ENCODE data around the gene TMEM273.
A peak's percentile ranks its signal among the peaks of the same experiment; 100 is the strongest.
"Not testable (repeated sequence)": the region's sequence is repeated elsewhere in the genome, so short reads cannot be mapped to it uniquely, and the experiment has no call there.

Gene TMEM273

DNA sequence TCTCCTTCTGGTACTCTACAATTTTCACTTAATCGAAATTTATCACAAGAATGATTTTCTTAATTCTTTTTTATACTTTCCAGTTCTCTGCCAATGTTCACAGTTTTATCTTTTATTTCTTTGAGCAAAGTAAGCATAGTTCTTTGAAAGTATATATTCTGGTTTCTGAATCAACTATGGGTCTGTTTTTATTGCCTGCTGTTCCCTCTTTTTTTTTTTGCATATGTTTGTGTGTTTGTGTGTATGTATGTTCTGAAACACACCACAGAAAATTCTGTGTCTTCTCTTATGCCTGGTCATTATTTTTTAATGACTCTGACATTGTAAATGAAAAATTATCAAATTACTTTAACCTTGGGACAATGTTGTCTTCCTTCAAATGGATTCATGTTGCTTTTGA, 15.9 kb upstream of the TMEM273 start:
- no peak for DNase-seq

DNA sequence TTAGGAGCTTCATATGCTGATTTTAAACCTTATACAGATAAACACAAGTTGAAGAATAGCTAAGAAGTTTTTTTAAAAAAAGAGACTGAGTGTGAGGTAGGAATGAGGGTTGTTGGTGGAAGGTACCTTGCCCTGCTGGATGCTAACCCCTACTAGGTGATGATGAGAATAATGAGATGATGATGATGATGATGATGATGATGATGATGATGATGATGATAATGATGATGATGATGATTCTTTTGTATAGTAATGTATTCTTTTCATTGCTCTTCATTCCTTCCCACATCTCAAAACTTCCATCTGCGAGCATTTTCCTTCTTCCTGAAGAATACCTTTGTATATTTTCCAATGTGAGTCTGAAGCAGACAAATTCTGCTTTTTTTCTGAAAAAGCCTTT, 14.1 kb upstream of the TMEM273 start:
- DNase-seq: no peak

GRCh38 chr10:49200854-49201253, 12.7 kb upstream of the TMEM273 start:
- no peak for DNase-seq

GRCh38 chr10:49197171-49197570, 9.0 kb upstream of the TMEM273 start:
- DNase-seq: no peak

GRCh38 chr10:49195864-49196263, 7.7 kb upstream of the TMEM273 start:
- not testable (repeated sequence) for DNase-seq

- peak; percentile 32 for DNase-seq
Observed at GRCh38 chr10:49194212-49194920, 6.2 kb upstream of the TMEM273 start.

DNA sequence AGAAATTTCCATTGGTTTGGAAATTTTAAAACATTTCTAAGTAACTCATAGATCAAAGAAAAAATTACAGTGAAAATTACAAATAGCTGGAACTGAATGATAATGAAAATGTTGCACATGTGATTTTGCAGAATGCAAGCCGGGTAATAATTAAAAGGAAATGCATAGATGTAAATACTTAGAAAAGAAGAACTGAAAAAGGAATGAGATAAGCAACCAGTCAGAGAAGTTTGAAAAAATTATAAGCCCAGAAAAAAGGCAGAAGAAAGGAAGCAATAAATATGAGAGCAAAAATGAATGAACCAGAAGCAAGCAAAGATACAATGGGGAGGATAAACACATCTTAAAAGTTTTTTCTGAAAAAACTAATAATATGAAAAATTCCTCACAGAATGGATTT, 3.2 kb upstream of the TMEM273 start:
- no peak for DNase-seq

DNA sequence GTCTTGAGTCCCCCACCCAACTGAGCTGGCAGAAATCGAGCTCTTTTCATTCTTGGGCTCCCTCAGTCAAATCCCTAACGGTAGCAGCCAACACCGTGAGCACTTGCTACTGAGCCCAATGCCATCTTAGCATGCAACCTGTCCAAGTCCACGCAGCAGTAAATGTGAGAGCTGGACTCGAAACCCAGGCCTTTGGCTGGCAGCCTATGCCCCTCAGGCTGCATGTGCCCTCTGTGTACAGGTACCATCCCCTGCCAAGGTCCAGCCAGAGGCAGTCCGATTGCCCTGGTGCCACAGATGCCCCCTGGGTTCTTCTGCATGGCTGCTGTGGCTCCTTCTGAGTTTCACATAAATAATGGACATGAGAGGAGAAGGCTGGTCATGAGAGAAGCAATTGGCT, 1.2 kb upstream of the TMEM273 start:
- DNase-seq: no peak

GRCh38 chr10:49187044-49187484, 1.1 kb downstream of the TMEM273 start:
- peak; percentile 15 for DNase-seq

DNA sequence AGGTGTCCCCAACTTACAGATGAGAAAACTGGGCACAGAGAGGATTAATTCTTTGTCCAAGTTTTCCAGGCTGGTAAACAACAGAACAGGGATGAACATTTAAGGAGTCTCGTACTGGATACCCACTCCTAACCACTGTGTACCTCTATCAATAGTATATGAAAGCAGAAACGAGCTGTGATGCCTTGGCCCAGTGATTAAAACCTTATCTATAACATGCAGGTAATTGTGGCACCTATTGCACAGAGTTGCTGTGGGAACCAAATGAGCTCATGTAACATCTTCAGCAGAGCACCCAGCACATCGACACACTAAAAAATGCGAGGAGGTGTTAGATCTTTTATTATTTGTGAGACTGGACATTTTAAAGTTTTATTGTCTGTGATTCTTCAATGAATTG, 1.6 kb downstream of the TMEM273 start:
- peak; percentile 8 for DNase-seq

DNA sequence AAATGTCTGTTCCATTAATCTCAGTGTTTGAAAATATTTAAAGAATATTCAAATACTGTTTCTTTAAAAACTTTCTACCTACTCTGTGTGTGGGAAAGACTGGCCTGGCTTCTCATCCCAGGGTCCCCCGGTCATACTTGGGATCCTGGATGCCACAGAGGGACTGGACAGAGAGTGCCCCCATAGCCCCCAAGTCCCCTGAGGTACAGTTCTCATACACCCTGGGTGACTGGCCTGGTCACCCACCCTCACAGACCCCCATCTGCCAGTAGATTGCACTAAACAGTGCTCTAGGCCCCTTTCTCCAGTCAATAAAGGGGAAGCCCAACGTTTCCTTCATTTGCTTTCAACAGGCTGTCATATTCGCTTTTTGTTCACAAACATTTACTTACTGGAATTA, 3.0 kb downstream of the TMEM273 start:
- DNase-seq: no peak

GRCh38 chr10:49184642-49185111, 3.5 kb downstream of the TMEM273 start:
- no peak for DNase-seq

DNA sequence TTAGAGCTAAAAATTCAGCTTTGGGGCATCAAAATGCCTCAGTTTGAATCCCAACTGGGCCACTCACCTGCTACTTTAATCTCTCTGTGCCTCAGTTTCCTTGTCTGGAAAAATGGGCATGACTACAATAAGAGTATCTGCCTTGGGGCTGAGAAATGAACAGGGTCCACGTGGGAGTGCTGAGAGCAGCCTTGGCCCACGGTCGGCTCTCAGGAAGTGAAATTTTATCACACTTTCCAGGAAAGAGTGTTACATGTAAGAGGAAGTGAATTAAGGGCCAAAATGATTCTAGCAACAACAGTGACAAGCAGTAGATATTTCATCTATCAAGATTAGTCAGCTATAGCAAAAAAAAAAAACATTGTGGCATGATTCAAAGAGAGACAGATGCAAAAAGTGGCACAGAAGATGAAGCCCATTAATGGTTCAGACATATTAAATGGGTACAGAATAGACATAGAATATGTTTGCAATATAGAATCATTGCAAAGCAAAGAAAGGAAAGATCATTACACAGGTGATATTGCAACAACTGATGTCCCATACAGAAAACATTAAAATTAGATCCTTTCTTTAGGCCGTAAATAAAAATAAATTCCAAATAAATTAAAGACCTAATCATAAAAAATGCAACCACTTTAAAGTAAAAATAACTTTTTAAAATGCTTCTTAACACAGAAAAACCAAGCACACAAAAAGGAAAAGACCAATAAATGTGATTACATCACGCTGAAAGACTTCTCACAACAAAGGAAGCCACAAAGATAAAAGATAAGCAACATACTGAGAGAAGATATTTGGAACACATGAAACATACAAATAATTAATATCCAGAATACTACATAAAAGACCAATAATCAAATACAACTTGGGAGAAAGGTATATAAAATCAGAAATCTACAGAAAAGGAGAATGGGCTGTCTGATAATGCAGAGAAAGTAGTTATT, 4.3 kb downstream of the TMEM273 start:
- DNase-seq: peak; percentile 44

DNA sequence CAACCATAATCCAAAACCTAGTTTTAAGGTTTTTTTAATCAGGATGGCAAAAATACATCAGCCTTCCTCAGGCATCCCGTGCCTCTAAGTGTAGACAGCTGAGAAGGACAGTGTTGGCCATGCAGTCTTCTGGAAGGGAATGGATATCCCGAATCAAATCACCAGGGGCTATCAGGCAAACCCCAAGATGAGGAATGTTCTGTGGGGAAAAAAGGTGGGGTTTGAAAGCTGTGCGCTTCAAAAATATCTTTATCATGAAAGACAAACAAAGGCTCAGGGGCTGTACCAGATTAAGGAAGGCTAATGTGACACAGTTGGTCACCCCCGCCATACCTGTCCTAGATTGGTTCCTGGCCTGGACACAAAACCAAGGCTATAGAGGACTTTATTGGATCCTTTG, 5.4 kb downstream of the TMEM273 start:
- no peak for DNase-seq

DNA sequence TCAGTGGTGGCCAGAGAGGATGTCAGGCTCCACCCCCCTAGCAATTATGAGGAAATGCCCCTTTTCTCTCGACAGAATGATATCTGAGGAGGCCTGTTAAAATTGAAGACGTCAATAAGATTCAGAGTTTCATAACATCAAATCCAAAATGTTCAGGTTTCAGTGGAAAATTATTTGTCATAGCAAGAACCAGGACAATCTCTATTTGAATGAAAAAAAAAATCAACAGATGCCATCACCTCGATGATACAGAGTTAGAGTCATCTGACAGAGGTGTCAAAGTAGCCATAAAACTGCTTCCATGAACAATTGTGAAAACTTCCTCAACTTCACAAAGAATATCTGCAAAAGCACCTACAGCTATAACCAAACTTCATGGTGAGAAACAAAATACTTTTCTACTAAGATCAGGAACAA, 7.7 kb downstream of the TMEM273 start:
- DNase-seq: no peak

- DNase-seq: peak; percentile 15
Observed at GRCh38 chr10:49179699-49180443, 8.3 kb downstream of the TMEM273 start.

DNA sequence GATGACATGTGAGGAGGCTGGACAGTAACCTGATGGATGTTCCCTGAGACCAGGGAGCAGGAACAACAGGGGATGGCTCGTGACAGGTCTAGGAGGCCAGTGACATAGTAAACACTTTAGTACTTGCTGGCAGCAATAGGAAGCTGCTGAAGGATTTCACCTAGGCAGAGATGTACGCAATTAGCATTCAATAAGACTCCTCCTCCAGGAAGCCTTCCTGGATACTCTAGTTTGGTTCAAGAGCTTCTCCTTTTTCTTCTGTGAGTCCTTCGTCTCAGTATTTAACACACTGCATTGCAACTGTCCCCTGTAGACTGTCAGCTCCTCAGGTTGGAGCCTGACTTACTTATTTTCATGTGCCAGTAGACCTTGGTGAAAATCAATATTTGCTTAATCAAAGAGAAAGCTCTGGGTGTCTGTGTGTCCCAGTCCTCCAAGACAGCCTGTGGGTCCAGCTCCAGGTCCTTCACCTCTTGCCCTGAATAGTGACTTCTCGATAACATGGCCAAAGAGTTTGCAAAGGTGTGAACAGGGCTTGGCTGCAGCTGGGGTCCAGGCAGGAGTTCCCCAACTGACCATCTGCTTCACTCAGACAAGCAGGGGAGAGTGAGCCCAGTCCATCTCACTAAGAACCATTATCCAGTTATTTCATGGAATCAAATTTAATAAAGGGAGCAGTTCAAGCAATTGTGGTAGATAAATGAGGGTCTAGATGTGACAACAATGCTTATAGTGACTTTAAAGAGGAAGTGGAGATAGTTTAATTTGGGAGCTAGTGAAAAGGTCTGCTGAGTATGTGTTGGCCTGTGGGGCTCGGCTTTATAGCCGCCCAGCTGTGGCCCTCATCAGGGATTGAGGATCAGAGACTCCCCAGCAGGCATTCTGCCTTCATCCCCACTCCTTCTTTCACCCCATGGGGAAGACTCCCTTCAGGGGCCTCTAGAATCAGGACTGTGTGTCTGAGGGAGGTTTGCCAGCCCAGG, 9.4 kb downstream of the TMEM273 start:
- DNase-seq: no peak

DNA sequence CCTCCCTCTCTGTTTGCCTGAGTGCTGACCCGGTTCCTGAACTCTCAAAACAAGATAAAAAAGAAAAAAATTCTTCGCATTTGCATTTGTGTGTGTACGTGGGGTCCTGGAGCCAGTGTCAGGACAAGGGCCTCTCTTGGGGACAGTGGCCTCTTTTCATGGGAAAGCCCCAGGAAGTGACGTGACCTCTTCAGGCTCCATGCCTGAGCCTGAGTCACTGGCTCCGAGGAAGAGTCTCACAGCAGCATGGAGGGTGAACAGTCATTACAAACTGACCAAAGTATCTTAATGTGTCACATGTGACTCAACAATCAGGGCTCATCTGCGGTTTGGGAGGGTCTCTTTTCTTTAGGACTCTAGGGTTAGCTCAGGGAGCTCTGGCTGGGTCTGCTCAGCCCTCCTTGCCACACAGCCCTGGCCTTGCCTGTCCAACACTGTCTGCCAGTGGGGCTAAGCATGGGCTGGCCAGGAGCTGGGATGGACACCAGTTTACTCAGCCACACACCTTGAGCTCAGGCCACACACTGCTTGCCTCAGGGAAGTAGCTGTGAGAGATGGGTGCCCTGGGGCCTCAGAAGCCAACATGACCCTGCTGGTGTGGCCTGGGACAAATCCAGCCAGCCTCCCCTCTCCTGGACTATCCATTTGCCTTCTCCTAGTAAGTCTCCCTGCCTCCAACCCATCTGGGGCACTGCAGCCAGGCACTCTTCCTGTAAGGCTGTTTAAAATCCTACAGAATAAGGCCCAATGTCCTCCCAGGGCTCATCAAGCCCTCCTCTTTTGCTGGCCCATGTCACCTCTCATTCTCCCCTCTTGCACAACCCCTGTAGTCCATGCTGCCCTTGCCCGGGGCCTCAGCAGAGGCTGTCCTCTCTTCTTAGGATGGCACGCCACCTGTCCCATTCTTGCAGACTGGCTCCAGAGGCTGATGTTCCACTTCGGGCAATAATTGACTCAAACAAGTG, 10.5 kb downstream of the TMEM273 start:
- DNase-seq: peak; percentile 69

- DNase-seq: no peak
Observed at GRCh38 chr10:49176310-49177268, 11.6 kb downstream of the TMEM273 start.
